OCI-LY3 (cell line): Measurements from ENCODE around the gene ANAPC15.

Experiments used
- CTCF ChIP-seq: fragments of 200-600, 300-600 bp; sonication (generic); IDR thresholded peaks from 2 replicates; pipeline ENCODE4 v1.5.1; 2014; ENCODE audit warnings: antibody characterized with exemption, low read length, low read depth
- EZH2phosphoT487 ChIP-seq: fragments of 200-600 bp; shearing (Covaris generic); IDR thresholded peaks from 2 replicates; pipeline ENCODE4 v1.6.1; 2018; ENCODE audit warnings: antibody characterized with exemption, mixed run types, low read depth

- TF ChIP-seq CTCF (no peak), EZH2phosphoT487 (no peak)
These were observed 29.1 kb downstream of the ANAPC15 start for GRCh38 chr11:72083414-72083813.
